K562 (cell line): ENCODE data around the gene EIPR1. TPM values are rescaled to one million over a fixed set of nuclear protein-coding genes. Genes with fewer than 3 reads are reported as not detected.

Experiments
- ATAC-seq: fragments of 200-7000 bp; cut with Tn5 transposase; 3 replicates; pipeline ENCODE4 v1.9.1; 2020; ENCODE audit warnings: moderate library complexity
- BruUV-seq: library from RNA; stranded (reverse); fragments of 400-500 nt; replicated peaks from 2 replicates; lab custom pipeline; 2021; lab: Mats Ljungman, UMichigan
- CTCF ChIA-PET: fragments of 300-600 bp; formaldehyde crosslinking; extraction: SDS; loops from one replicate; lab custom pipeline; 2021; ENCODE audit warnings: low intra/inter-chr PET ratio; lab: Yijun Ruan, JAX
- POLR2A ChIA-PET: fragments of 300-600, 350-650 bp; sonication (Branson Sonifier 250); formaldehyde crosslinking; extraction: SDS; loops from one replicate; lab custom pipeline; 2021; ENCODE audit warnings: antibody characterized with exemption, inconsistent platforms; lab: Yijun Ruan, JAX
- DNase-seq, 4 experiments: peaks; one replicate each; pipeline versions ENCODE4 v3.0.0 to v3.0.0-alpha.2; 2011 to 2018; ENCODE audit warnings: low spot score in 3 of 4, mixed read lengths in 3 of 4; ENCODE audit errors: extremely low read depth in 1 of 4
- FAIRE-seq: peaks from 2 replicates; lab custom pipeline; 2011; peaks lifted over from hg19 to GRCh38; lab: Jason Lieb, UNC
- H2AFZ ChIP-seq: 2 replicates; pipeline ENCODE4 v1.6.0; 2011; ENCODE audit warnings: low read depth, low read length, control low read depth, inconsistent platforms
- H3K27ac ChIP-seq: fragments of 200-600 bp; 3 replicates; pipeline ENCODE4 v1.8.0; 2011; ENCODE audit warnings: low read depth, mild to moderate bottlenecking, control low read depth, inconsistent platforms, low read length, moderate library complexity, mixed read lengths; ENCODE audit errors: extremely low read depth
- H3K27me3 ChIP-seq, 2 experiments: fragments of 300-600 bp in 1 of 2; 2 replicates in 1 of 2; 3 replicates in 1 of 2; pipeline versions ENCODE4 v1.6.0 to v1.8.0; 2011; ENCODE audit warnings: inconsistent platforms in 2 of 2, low read length in 2 of 2, mild to moderate bottlenecking in 1 of 2, mixed read lengths in 1 of 2, moderate library complexity in 1 of 2; ENCODE audit not compliant: control insufficient read depth in 2 of 2, insufficient read depth in 2 of 2
- H3K36me3 ChIP-seq: fragments of 300-600 bp; 3 replicates; pipeline ENCODE4 v1.8.0; 2011; ENCODE audit warnings: mild to moderate bottlenecking, low read length, inconsistent platforms; ENCODE audit not compliant: control insufficient read depth, insufficient read depth
- H3K4me1 ChIP-seq, 2 experiments: fragments of 200-600 bp in 1 of 2; replicated peaks in 1 of 2; 2 replicates in 1 of 2; 3 replicates in 1 of 2; pipeline versions ENCODE4 v1.5.1 to v1.8.0; 2011; ENCODE audit warnings: inconsistent platforms in 2 of 2, low read length in 2 of 2, mild to moderate bottlenecking in 1 of 2, mixed read lengths in 1 of 2, moderate library complexity in 1 of 2; ENCODE audit not compliant: control insufficient read depth in 2 of 2, insufficient read depth in 2 of 2
- H3K4me2 ChIP-seq: 2 replicates; pipeline ENCODE4 v1.6.1; 2011; ENCODE audit warnings: low read length, control low read depth, inconsistent platforms, mixed read lengths; ENCODE audit not compliant: insufficient read depth
- H3K4me3 ChIP-seq: fragments of 200-600 bp; sonication (generic), shearing (Covaris generic); 2 replicates; pipeline ENCODE4 v1.5.1; 2016; ENCODE audit warnings: control low read depth, inconsistent platforms
- H3K79me2 ChIP-seq: fragments of 200-600 bp; 3 replicates; pipeline ENCODE4 v1.8.0; 2011; ENCODE audit warnings: low read length, inconsistent platforms; ENCODE audit not compliant: control insufficient read depth, insufficient read depth
- H3K9ac ChIP-seq, 2 experiments: 2 replicates each; pipeline versions ENCODE4 v1.6.0 to v1.6.1; 2011; ENCODE audit warnings: low read depth in 2 of 2, low read length in 2 of 2, control low read depth in 1 of 2, inconsistent platforms in 1 of 2, mild to moderate bottlenecking in 1 of 2, mixed read lengths in 1 of 2; ENCODE audit not compliant: insufficient read depth in 1 of 2
- H3K9me1 ChIP-seq: one replicate; pipeline ENCODE4 v1.6.0; 2011; ENCODE audit warnings: inconsistent platforms, mild to moderate bottlenecking, low read length, moderate library complexity; ENCODE audit not compliant: control insufficient read depth, insufficient read depth
- H3K9me3 ChIP-seq: replicated peaks from 2 replicates; pipeline ENCODE4 v1.5.1; 2011; ENCODE audit warnings: low read depth, low read length, inconsistent platforms; ENCODE audit not compliant: control insufficient read depth, insufficient read depth
- H4K20me1 ChIP-seq: replicated peaks from 2 replicates; pipeline ENCODE4 v1.6.1; 2011; ENCODE audit warnings: low read length, inconsistent platforms, mixed read lengths; ENCODE audit not compliant: control insufficient read depth, insufficient read depth
- BHLHE40 ChIP-seq: IDR thresholded peaks from 2 replicates; pipeline ENCODE4 v1.6.1; 2011; ENCODE audit warnings: low read length, improper control_type of control experiment
- EHMT2 ChIP-seq: fragments of 450-650 bp; IDR thresholded peaks from 2 replicates; pipeline ENCODE4 v1.6.1; 2018; ENCODE audit warnings: antibody characterized with exemption
- GABPB2 ChIP-seq: fragments of 250-450 bp; sonication (Bioruptor Pico); conservative IDR thresholded peaks from 2 replicates; pipeline ENCODE4 v1.5.1; 2021; ENCODE audit warnings: mild to moderate bottlenecking
- HDAC8 ChIP-seq: fragments of 450-650 bp; IDR thresholded peaks from 2 replicates; pipeline ENCODE4 v1.6.1; 2016; ENCODE audit warnings: mild to moderate bottlenecking, missing genetic modification characterization, moderate library complexity, missing compliant biosample characterization
- HSF4 ChIP-seq: fragments of 250-450 bp; sonication (Bioruptor Pico); IDR thresholded peaks from 2 replicates; pipeline ENCODE4 v2.1.2; 2022; ENCODE audit warnings: mild to moderate bottlenecking, moderate library complexity, borderline replicate concordance
- KAT7 ChIP-seq: sonication (generic); formaldehyde crosslinking; IDR thresholded peaks from 2 replicates; pipeline ENCODE4 v1.8.0; 2022; ENCODE audit warnings: missing genetic modification reagents, mild to moderate bottlenecking, borderline replicate concordance
- LARP7 ChIP-seq: fragments of 450-650 bp; IDR thresholded peaks from 2 replicates; pipeline ENCODE4 v1.6.1; 2016
- MYC ChIP-seq, 2 experiments: fragments of 250-450 bp in 1 of 2; sonication (Bioruptor Pico) in 1 of 2; IDR thresholded peaks; 2 replicates each; pipeline versions ENCODE4 v1.5.1 to v1.6.1; 2012 to 2021; ENCODE audit warnings: low read depth in 2 of 2, borderline replicate concordance in 1 of 2, improper control_type of control experiment in 1 of 2, low read length in 1 of 2, mild to moderate bottlenecking in 1 of 2, moderate library complexity in 1 of 2
- NCOA1 ChIP-seq: fragments of 450-650 bp; IDR thresholded peaks from 2 replicates; pipeline ENCODE4 v1.6.1; 2016; ENCODE audit warnings: low read depth
- PCBP1 ChIP-seq: fragments of 200-400 bp; formaldehyde crosslinking; IDR thresholded peaks from 2 replicates; pipeline ENCODE4 v1.6.1; 2018; ENCODE audit warnings: mild to moderate bottlenecking, low read depth, low read length; ENCODE audit not compliant: poor library complexity, severe bottlenecking
- PCBP2 ChIP-seq: fragments of 200-400 bp; formaldehyde crosslinking; IDR thresholded peaks from 2 replicates; pipeline ENCODE4 v1.6.1; 2018; ENCODE audit warnings: low read length, low read depth, mild to moderate bottlenecking, moderate library complexity; ENCODE audit not compliant: poor library complexity, severe bottlenecking
- SNAPC5 ChIP-seq: fragments of 250-450 bp; sonication (Bioruptor Pico); IDR thresholded peaks from 2 replicates; pipeline ENCODE4 v1.8.0; 2021; ENCODE audit warnings: moderate library complexity, mild to moderate bottlenecking, inconsistent platforms
- SRSF9 ChIP-seq: fragments of 200-400 bp; formaldehyde crosslinking; IDR thresholded peaks from 2 replicates; pipeline ENCODE4 v1.6.1; 2017; ENCODE audit warnings: low read depth, low read length, borderline replicate concordance
- ZKSCAN8 ChIP-seq: fragments of 200-800 bp; sonication (Bioruptor generic); IDR thresholded peaks from 2 replicates; pipeline ENCODE4 v1.6.1; 2016; ENCODE audit warnings: missing genetic modification characterization, missing compliant biosample characterization
- ZNF696 ChIP-seq: fragments of 250-450 bp; sonication (Bioruptor Pico); conservative IDR thresholded peaks from 2 replicates; pipeline ENCODE4 v1.4.0; 2020; ENCODE audit warnings: mild to moderate bottlenecking, moderate library complexity
- ZSCAN29 ChIP-seq: fragments of 450-650 bp; IDR thresholded peaks from 2 replicates; pipeline ENCODE4 v1.6.1; 2017
- WGBS: fragments of 100-300 bp; shearing (Covaris generic); methylation state at CpG from one replicate; pipeline ENCODE4 v1.1.6; 2016; ENCODE audit warnings: low coverage, mixed read lengths; ENCODE audit not compliant: insufficient coverage; ENCODE audit errors: missing lambda C conversion rate; 5-methylcytosine and 5-hydroxymethylcytosine counted together
- in situ Hi-C: fragments of 300-500 bp; cut with MboI; formaldehyde crosslinking; loops from 4 replicates; pipeline ENCODE4 v1.15.0; 2018; ENCODE audit warnings: inconsistent platforms, mixed read lengths
- intact Hi-C: fragments of 100-400 bp; cut with micrococcal nuclease; formaldehyde crosslinking; loops from 2 replicates; pipeline ENCODE4 v1.14.2; 2022
- polyA plus RNA-seq, 8 experiments: library from polyadenylated mRNA; depleted of rRNA in 4 of 8; stranded (reverse) in 5 of 8; unstranded in 3 of 8; fragments of >200 nt; fragmentation: Nextera tagmentation in 2 of 8; fragmentation: Illumina TruSeq in 1 of 8; extraction: Ambion mirVana in 2 of 8; extraction: Trizol in 1 of 8; gene quantifications; 2 replicates each; pipeline versions ENCODE4 v1.2.1 to v1.2.3, GENCODE V29; 2011 to 2014; ENCODE audit warnings: inconsistent platforms in 1 of 8, missing spikeins in 1 of 8
- total RNA-seq, 7 experiments: library from RNA; depleted of rRNA in 6 of 7; stranded (reverse); fragments of >200 nt in 6 of 7; fragmentation: Illumina TruSeq in 2 of 7; extraction: Trizol in 2 of 7; gene quantifications; 2 replicates each; pipeline versions ENCODE4 v1.2.1 to v1.2.3, GENCODE V29; 2011 to 2021; ENCODE audit warnings: low replicate concordance in 1 of 7
- TF ChIP-seq, protein P1 (sequence below): sonication (generic); formaldehyde crosslinking; IDR thresholded peaks from 2 replicates; pipeline ENCODE4 v1.8.1; 2023; ENCODE audit warnings: mild to moderate bottlenecking, missing genetic modification reagents
- TF ChIP-seq, protein P2 (sequence below): sonication (generic); formaldehyde crosslinking; IDR thresholded peaks from 2 replicates; pipeline ENCODE4 v1.8.1; 2023; ENCODE audit warnings: mild to moderate bottlenecking, missing genetic modification reagents

EIPR1 gene
- total and polyA plus RNA-seq, 9 of the 15 experiments (the other 6 are each of a cell fraction or from before 2014, with no cell fraction given): 19.9 to 54.4 (median 35.9) TPM

- no peak for TF ChIP-seq PCBP1
- no peak for TF ChIP-seq ZKSCAN8 (CRISPR knock-in tag)
- TF ChIP-seq HDAC8 (tag): no peak
- TF ChIP-seq, protein P1, sequence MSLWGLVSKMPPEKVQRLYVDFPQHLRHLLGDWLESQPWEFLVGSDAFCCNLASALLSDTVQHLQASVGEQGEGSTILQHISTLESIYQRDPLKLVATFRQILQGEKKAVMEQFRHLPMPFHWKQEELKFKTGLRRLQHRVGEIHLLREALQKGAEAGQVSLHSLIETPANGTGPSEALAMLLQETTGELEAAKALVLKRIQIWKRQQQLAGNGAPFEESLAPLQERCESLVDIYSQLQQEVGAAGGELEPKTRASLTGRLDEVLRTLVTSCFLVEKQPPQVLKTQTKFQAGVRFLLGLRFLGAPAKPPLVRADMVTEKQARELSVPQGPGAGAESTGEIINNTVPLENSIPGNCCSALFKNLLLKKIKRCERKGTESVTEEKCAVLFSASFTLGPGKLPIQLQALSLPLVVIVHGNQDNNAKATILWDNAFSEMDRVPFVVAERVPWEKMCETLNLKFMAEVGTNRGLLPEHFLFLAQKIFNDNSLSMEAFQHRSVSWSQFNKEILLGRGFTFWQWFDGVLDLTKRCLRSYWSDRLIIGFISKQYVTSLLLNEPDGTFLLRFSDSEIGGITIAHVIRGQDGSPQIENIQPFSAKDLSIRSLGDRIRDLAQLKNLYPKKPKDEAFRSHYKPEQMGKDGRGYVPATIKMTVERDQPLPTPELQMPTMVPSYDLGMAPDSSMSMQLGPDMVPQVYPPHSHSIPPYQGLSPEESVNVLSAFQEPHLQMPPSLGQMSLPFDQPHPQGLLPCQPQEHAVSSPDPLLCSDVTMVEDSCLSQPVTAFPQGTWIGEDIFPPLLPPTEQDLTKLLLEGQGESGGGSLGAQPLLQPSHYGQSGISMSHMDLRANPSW: no peak
- TF ChIP-seq NCOA1: no peak
Observed at GRCh38 chr2:3268705-3269029, 109.0 kb downstream of the EIPR1 start (continued).

DNA sequence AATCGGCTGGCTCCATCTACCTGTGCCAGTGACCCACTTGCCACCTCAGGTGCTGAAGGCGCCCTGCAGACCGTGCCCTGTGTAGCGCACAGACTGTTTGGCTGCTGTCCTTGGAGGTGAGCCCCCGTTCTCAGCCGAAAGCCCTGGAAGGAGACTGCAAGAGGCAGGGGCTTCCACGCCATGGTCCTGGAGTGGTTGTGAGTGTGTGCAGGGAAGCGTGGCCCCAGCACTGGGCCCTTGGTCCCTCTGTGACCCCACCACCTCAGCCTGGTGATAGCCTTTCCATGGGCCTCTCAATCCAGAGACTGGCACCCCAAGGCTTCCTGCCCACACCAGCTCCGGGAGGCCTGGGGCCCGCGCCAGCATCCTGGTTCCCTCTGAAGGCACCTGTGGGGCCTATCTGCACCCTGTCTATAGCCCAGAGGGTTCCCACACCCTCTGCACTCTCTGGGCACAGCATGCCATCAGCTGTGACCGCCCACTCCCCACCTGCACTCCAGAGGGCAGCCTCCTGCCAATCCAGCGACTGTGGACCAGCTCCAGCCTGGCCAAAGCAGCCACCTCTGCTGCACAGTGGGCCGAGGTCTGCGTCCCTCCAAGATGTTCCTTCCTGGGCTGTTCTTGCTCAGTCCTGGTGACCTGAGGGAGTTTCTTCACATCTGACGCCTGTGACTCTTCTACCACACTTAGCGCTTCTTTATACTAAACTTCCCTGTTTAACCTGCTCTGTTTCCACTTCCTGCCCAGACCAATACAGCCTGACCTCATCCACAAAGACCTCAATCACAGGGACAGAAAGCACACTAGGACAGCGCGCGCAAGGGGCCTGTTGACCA, 109.5 kb downstream of the EIPR1 start:
- H3K27ac ChIP-seq: no peak overlapping the region
- 95% methylated on average over 18 of the region's 20 CpGs for WGBS
- peak overlapping the region in 1 of 2 experiments; percentile 7; a peak in 1 of 4 replicates for H3K9ac ChIP-seq
- H2AFZ ChIP-seq: no peak overlapping the region
- no peak for DNase-seq
- no peak overlapping the region for H3K4me2 ChIP-seq
- H4K20me1 ChIP-seq: no peaks in the 10 kb centered on the region
- no peak for FAIRE-seq
- BruUV-seq: no TSS peak
- H3K9me1 ChIP-seq: no peaks in the 10 kb centered on the region
- no peak overlapping the region for H3K4me3 ChIP-seq
- H3K4me1 ChIP-seq: 0 out of 5 replicates have a peak, but pooled peaks cover 0 to 3% of the 10 kb centered on the region in 2 experiments
- intact Hi-C loops (no loop called here), in situ Hi-C loops (no loop called here)
- no peak for ATAC-seq
- no peaks in the 10 kb centered on the region for H3K79me2 ChIP-seq
- no peak for TF ChIP-seq ZSCAN29
- no peak for TF ChIP-seq MYC (IDR thresholded peaks at IDR 0.05; ENCODE audit: low read depth, low read length)
- no peak for TF ChIP-seq MYC (CRISPR knock-in tag; IDR thresholded peaks at IDR 0.05; ENCODE audit: borderline replicate concordance, low read depth)
- no peak for TF ChIP-seq SRSF9
- no peak for TF ChIP-seq GABPB2 (CRISPR knock-in tag)
- TF ChIP-seq, protein P2, sequence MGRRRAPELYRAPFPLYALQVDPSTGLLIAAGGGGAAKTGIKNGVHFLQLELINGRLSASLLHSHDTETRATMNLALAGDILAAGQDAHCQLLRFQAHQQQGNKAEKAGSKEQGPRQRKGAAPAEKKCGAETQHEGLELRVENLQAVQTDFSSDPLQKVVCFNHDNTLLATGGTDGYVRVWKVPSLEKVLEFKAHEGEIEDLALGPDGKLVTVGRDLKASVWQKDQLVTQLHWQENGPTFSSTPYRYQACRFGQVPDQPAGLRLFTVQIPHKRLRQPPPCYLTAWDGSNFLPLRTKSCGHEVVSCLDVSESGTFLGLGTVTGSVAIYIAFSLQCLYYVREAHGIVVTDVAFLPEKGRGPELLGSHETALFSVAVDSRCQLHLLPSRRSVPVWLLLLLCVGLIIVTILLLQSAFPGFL (CRISPR knock-in tag): no peak
- TF ChIP-seq KAT7 (CRISPR knock-in tag): no peak
- no peak for TF ChIP-seq ZNF696
- TF ChIP-seq PCBP2: no peak
- TF ChIP-seq BHLHE40: no peak
- TF ChIP-seq HSF4 (CRISPR knock-in tag): no peak
- no peak for TF ChIP-seq LARP7
- TF ChIP-seq EHMT2: no peak
- TF ChIP-seq SNAPC5 (CRISPR knock-in tag): no peak
- POLR2A ChIA-PET: no interaction called here
- no peaks in the 10 kb centered on the region for H3K36me3 ChIP-seq
- no peaks in the 10 kb centered on the region for H3K9me3 ChIP-seq
- no peaks in the 10 kb centered on the region for H3K27me3 ChIP-seq
- CTCF ChIA-PET: no interaction called here
